Activated CD4-positive, CD25-positive, alpha-beta regulatory T cell (primary cell): ENCODE results near the gene GLDC.

Experiments
- DNase-seq, 4 experiments: peaks; one replicate each; lab custom pipeline; 2025; lab: John Stamatoyannopoulos, UW

Gene GLDC

DNA sequence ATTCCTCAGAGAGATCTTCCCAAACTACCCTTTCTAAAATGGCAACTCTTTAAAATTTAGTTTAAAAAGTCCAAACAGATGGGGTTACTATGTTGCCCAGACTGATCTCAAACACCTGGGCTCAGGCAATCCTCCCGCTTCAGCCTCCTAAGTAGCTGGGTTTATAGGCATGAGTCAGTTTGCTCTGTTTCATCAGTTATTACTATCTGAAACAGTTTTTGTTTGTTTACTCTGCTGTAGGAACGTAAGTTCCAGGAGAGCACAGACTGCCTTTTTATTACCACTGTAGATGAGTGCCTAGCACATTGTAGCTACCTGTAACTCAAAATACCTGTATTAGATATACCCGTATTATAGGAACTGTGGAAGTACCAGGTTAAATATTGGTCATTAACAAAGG lies 143.1 kb downstream of the GLDC start:
- DNase-seq = no peak

DNA sequence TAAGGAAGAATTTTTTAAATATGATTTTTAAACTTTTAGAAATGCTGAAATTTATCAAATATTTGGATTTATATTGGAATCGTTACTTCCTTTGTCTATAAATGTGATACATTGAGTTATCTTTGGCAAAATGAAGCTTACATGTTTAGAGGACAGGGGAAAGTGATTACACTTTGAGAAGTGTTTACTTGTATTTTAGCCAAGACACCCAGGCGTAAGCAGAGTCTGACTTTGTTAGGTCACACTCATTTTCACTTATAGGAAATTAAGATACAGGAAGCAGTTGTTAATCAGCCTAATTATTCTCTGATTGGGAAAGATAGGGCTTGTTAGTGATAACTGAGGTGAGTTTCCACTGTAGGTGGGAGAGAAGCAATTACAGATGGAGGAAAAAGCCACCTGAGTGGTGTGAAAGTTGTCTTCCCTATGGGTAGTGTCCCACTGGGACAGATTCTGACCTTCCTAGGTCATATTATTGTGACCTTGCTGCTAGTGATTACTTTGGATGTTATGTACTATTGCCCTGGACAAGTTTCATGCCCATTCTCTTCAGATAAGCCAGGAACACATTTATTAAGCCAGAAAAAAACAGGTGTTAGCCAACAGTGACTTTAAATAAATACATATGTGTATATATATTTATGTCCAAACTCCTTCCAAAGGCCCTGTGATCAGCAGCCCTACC lies 143.9 kb downstream of the GLDC start:
- no peak for DNase-seq

DNA sequence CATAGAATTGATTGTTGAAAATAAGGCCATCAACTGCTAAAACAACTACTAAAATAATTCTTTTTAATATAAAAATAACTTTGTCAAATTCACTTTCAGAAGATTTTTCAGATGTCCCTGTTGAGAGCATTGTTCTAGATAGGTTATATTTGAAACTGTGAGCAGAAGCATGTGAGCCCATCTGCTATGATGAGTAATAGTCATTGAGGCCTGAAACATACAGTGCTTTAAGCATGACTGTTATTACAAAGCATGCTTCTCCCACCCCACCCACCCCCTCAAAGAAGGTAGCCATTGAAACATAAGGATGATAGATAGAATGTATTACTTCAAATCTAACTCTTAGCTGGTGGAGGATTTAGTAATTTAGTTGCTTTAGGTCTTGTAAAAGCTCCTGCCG lies 146.5 kb downstream of the GLDC start:
- DNase-seq = no peak

DNA sequence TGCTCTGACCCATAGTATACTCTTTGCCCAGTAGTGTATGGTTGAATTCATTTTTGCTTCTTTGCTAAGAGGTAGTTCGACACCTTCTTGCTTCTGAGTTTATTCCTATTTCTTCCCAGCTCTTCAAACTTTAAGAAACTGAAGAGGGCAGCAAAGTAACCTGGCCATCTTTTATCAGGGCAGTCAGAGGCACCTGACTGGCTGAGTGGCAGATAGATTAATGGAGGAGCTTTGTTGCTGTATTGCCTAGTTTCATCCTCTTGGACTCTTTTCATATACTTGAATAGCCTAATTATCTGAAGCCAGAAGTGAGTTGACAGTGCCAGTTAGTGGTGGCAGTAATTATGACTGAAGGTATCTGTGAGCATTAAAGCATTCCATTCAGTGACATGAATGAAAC lies 150.1 kb downstream of the GLDC start:
- DNase-seq = no peak

DNA sequence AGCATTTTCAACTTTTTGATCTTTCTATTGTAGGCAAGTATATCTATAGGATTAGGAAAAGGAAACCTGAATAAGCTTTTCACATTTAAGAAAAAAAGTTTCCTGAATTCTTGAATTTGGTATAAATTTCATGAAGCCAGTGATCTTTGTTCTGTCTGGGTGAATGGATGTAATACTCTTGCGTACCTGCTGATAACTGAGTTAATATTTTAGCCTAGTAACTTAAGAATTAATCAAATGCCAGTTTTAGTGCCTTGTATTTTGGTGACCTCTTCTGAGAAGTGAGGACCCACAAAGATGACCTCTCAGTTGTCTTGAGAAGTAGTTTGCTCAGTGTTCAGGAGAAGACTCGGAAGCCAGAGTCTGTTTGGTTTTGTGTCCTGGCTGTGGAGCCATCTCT lies 154.7 kb downstream of the GLDC start:
- no peak for DNase-seq

DNA sequence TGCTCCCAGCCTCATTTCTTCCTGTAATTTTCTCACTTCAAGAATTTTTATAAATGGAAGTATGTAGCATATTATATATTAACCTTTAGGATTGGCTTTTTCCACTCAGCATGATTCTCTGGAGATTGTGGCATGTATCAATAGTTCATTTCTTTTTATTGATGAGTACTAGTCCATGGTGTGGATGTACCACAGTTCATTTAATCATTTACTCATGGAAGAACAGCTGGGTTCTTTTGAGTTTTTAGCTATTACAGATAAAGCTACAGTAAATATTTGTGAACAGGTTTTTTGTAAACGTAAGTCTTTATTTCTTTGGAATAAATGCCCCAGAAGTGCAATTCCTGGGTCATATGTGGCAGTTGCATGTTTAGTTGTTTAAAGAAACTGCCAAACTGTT lies 156.4 kb downstream of the GLDC start:
- no peak for DNase-seq

DNA sequence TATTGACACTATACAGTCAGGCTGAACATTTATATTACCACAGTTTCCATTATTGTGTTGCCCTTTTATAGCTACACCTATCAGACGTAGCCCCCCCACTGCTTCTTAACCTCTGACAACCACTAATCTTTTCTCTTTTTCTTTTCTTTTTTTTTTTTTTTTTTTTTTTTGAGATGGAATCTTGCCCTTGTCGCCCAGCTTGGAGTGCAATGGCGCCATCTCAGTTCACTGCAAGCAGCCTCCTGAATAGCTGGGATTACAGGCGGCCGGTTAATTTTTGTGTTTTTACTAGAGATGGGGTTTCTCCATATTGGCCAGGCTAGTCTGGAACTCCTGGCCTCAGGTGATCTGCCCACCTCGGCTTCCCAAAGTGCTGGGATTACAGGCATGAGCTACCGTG lies 157.1 kb downstream of the GLDC start:
- no peak for DNase-seq

DNA sequence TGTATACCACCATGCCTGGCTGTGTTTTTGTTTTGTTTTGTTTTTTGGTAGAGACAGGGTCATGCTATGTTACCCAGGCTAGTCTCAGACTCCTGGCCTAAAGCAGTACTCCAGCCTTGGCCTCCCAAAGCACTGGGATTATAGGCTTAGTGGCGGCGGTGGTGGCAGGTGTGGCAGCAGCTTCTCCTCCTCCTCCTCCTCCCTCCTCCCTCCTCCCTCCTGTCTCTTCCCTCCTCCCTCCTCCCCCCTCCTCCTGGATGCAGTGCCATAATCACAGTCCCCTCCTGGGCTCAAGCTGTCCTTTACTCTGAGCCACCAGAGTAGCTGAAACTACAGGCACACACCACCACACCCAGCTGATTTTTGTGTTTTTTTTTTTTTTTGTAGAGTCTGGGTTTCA lies 161.3 kb downstream of the GLDC start:
- DNase-seq = no peak
